ENCODE measurements around the gene SLC12A2.

The SLC12A2 gene

DNA sequence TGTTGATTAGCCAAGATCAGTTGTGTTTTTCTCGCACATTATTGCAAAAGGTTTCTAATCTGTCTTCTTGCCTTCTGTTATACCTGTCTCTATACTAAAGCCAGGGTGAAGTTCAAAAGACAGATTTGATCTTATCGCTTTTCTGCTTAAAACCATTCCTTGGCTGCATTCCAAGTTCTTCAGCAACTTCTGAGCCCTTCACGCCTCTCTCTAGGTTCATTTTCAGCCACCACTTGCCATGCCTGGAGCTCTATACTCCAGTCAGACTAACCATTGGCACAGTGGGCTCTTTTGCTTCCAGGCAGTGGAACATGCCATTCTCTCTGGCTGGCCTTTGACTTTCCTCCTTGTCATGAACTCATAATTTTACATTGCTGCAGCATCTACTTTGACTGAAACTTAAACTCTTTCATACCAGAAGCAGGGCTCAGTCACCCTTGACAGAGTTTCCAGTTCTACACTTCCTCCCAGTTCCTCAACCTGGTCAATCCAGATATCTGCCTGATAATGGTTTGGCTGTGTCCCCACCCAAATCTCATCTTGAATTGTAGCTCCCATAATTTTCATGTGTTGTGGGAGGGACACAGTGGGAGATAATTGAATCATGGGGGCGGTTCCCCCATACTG lies 114.4 kb downstream of the SLC12A2 start:
- TF ChIP-seq, protein P1, sequence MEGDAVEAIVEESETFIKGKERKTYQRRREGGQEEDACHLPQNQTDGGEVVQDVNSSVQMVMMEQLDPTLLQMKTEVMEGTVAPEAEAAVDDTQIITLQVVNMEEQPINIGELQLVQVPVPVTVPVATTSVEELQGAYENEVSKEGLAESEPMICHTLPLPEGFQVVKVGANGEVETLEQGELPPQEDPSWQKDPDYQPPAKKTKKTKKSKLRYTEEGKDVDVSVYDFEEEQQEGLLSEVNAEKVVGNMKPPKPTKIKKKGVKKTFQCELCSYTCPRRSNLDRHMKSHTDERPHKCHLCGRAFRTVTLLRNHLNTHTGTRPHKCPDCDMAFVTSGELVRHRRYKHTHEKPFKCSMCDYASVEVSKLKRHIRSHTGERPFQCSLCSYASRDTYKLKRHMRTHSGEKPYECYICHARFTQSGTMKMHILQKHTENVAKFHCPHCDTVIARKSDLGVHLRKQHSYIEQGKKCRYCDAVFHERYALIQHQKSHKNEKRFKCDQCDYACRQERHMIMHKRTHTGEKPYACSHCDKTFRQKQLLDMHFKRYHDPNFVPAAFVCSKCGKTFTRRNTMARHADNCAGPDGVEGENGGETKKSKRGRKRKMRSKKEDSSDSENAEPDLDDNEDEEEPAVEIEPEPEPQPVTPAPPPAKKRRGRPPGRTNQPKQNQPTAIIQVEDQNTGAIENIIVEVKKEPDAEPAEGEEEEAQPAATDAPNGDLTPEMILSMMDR (IDR thresholded peaks at IDR 0.05; ENCODE audit: control insufficient read depth, extremely low read depth, insufficient read depth) = no peak
- DNase-seq (ENCODE audit: low read depth) = no peak
- no peak overlapping the region for H3K4me3 ChIP-seq (ENCODE audit: low read depth, low read length)

DNA sequence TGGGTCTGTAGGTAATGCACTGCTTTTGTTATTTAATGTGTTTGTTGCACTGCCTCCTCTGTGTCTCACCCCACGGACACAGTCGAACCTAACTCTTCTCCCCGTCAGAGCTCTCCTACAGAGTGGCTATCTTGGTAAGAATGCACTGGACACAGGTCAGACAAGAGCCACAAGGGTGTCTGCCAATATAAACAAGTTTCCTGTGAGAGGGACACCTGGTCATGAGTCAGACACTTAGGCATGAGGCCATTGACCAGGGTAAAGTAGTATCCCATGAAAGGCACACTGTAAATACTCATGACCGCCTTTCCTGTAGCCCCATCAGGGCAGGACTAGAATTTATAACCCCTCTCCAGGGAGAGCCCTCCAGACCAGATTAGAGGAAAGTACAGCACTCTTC lies 115.5 kb downstream of the SLC12A2 start:
- TF ChIP-seq, protein P1 (IDR thresholded peaks at IDR 0.05; ENCODE audit: control insufficient read depth, extremely low read depth, insufficient read depth) = no peak
- DNase-seq (ENCODE audit: low read depth) = peak; percentile 96
- H3K4me3 ChIP-seq (ENCODE audit: low read depth, low read length) = no peak overlapping the region

DNA sequence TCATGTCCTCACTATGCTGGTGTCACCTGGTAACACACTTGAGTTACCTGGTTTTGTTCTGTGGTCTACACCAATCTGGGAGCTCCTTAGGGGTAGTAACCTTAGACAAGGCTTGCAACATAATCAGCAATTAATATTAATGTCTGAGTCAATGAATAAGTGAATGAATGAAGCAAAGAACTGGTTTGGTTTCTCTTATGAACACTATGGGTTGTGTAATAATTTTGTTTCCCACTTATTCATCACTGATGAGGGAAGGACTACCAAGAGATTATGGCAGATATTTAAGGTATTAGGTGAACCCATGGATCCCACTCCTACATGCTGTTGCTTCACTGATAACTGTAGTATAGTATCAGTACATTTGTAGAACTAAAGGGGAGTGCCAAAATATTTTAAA lies 116.0 kb downstream of the SLC12A2 start:
- DNase-seq (ENCODE audit: low read depth) = no peak
- no peak overlapping the region for H3K4me3 ChIP-seq (ENCODE audit: low read depth, low read length)
- TF ChIP-seq, protein P1 (IDR thresholded peaks at IDR 0.05; ENCODE audit: control insufficient read depth, extremely low read depth, insufficient read depth) = no peak

DNA sequence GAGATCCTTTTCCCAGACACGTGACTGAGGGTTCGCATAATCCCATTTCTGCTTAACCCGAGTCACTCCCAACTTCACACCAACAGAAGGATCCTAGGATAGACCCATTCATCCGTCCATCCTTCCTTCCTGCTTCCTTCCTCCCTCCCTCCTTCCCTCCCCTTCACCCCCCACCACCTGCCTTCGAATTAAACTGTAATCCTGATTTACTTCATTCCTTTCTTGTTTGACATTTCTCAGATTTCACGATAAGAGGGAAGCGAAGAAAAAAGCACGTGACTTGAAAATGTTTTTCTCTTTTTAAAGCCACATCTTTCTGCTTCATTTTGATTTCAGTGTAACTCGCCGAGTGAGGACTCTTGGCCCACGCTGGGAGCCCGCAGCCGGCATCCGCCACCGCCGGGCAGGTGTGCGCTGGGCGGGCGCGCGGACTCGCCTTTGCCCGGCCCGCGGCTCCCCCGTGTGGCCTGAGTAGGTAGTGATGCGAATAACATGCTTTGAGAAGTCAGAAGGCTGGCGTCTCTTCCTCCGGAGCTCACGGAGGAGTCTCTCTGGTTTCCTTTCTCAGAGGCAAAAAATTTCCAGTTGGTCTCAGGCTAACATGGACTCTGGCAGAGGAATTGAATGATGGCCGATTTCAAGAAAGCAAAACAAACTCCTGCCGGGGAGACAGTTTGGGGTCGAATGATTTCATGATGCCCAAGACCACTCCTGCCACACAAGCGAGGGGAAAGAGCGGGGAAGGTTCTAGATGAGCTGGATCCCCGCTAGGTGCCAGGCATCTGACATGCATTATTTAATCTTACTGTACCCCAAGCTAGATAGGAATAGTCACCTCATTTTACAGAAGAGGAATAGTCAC lies 117.7 kb downstream of the SLC12A2 start:
- H3K4me3 ChIP-seq (ENCODE audit: low read depth, low read length) = peak overlapping the region; percentile 8
- DNase-seq (ENCODE audit: low read depth) = peak; percentile 39
- TF ChIP-seq, protein P1 (IDR thresholded peaks at IDR 0.05; ENCODE audit: control insufficient read depth, extremely low read depth, insufficient read depth) = peak; percentile 89

DNA sequence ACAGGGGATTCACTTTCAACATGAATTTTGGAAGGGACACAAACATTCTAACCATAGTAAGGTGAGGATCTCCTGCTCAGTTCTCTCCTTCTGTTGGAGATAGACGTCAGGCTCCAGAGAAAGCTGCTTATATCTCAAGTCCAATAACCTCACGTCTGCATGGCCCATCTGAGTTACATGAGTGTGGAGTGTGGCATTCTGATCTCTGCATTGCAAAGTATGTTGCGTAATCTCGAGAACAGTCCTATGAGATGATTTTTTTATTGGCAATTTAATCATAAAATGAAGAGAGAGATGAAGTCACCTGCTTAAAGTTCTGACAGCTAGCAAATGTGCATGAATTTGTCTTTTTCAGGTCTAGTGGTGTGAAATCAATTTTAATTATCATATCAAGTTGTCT lies 118.8 kb downstream of the SLC12A2 start:
- no peak for DNase-seq (ENCODE audit: low read depth)
- TF ChIP-seq, protein P1 (IDR thresholded peaks at IDR 0.05; ENCODE audit: control insufficient read depth, extremely low read depth, insufficient read depth) = no peak
- H3K4me3 ChIP-seq (ENCODE audit: low read depth, low read length) = no peak overlapping the region

DNA sequence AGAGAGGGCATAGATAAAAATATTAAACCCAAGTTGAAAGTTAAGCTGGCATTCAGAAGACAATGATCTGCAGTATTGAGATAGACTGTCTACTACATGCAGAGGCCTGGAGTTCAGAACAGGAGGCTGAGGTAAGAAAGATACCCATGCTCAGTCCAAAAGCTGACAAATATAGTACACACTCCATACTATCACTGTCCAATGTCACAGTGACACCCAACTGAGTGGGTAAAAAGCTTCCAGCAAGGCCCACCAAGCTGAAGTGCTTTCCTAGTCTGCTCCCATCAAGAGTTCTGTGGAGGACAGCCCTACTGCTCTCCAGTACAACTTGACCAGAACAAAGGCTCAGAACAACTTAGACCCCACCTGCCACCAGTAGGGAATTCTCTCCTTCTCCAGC lies 124.9 kb downstream of the SLC12A2 start:
- TF ChIP-seq, protein P1 (IDR thresholded peaks at IDR 0.05; ENCODE audit: control insufficient read depth, extremely low read depth, insufficient read depth) = no peak
- no peak overlapping the region for H3K4me3 ChIP-seq (ENCODE audit: low read depth, low read length)
- no peak for DNase-seq (ENCODE audit: low read depth)
